ENCODE measurements around the gene RBM17. TPM values are rescaled to one million over a fixed set of nuclear protein-coding genes. Genes with fewer than 3 reads are reported as not detected.
A peak's percentile ranks its signal among the peaks of the same experiment; 100 is the strongest.

Gene RBM17
- total and polyA plus RNA-seq, 10 of the 15 experiments (the other 5 are each of a cell fraction or from before 2014, with no cell fraction given): 28.4 to 181 (median 83.9) TPM

DNA sequence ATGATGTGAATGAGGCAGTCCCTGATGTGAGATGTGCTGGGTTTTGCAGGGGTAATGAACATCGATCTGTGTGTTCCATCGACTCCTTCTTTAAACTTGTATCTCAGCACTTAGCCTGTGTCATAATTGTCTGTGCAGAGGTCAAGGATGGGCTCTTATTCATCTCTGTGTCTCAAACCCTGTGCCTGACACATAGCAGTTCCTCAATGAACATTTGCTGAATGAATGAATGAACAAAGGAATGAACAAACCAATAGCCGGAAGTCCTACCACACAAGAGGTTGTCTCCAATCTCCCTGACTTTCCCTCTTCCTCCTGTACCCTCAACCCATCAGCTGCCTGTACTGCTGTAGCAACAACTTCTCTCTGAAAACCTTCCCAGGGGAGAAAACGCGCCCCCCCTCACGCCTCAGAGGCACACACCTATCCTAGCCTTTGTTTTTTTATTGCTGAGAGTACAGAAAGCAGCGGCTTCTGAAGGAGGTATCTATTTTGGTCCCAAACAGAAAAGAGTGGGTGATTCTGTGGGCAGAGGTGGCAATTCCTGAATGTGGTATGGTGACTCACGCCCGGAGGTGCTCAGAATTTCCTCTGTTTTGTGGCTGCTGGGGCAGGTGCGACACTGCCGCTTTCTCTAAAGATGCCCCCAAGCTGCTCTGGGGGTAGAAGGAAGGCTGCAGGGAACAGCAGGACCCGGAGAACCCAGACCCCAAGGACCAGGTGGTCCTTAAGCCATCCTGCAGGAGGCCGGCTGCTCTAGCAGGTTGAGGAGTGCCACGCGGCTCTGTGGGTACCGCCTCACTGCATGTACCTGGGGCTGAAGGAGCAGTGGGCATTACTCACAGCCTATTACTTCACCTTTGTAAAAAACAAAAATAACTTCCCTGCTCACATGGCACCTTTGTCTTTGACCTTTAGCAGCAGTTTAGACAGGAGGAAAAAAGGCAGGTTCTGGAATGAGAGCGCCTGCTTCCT, 36.3 kb upstream of the RBM17 start (continued):
- TF ChIP-seq, protein P1, sequence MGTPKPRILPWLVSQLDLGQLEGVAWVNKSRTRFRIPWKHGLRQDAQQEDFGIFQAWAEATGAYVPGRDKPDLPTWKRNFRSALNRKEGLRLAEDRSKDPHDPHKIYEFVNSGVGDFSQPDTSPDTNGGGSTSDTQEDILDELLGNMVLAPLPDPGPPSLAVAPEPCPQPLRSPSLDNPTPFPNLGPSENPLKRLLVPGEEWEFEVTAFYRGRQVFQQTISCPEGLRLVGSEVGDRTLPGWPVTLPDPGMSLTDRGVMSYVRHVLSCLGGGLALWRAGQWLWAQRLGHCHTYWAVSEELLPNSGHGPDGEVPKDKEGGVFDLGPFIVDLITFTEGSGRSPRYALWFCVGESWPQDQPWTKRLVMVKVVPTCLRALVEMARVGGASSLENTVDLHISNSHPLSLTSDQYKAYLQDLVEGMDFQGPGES (IDR thresholded peaks at IDR 0.05): no peak
- peak; percentile 85 for TF ChIP-seq TCF12 (IDR thresholded peaks at IDR 0.05; ENCODE audit: low read depth, low read length)
- 0 out of 2 replicates have a peak, but pooled peaks have one; percentile 76 for TF ChIP-seq MTA3 (IDR thresholded peaks at IDR 0.05; ENCODE audit: borderline replicate concordance, low read length)
- TF ChIP-seq, protein P2, sequence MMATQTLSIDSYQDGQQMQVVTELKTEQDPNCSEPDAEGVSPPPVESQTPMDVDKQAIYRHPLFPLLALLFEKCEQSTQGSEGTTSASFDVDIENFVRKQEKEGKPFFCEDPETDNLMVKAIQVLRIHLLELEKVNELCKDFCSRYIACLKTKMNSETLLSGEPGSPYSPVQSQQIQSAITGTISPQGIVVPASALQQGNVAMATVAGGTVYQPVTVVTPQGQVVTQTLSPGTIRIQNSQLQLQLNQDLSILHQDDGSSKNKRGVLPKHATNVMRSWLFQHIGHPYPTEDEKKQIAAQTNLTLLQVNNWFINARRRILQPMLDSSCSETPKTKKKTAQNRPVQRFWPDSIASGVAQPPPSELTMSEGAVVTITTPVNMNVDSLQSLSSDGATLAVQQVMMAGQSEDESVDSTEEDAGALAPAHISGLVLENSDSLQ (IDR thresholded peaks at IDR 0.05): peak; percentile 35; the same call in 1 of the 2 replicates
- TF ChIP-seq NR2C1 (IDR thresholded peaks at IDR 0.05): no peak
- TF ChIP-seq ZNF207 (IDR thresholded peaks at IDR 0.05; ENCODE audit: borderline replicate concordance): 0 out of 2 replicates have a peak, but pooled peaks have one; percentile 34
- TF ChIP-seq, protein P3, sequence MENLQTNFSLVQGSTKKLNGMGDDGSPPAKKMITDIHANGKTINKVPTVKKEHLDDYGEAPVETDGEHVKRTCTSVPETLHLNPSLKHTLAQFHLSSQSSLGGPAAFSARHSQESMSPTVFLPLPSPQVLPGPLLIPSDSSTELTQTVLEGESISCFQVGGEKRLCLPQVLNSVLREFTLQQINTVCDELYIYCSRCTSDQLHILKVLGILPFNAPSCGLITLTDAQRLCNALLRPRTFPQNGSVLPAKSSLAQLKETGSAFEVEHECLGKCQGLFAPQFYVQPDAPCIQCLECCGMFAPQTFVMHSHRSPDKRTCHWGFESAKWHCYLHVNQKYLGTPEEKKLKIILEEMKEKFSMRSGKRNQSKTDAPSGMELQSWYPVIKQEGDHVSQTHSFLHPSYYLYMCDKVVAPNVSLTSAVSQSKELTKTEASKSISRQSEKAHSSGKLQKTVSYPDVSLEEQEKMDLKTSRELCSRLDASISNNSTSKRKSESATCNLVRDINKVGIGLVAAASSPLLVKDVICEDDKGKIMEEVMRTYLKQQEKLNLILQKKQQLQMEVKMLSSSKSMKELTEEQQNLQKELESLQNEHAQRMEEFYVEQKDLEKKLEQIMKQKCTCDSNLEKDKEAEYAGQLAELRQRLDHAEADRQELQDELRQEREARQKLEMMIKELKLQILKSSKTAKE (IDR thresholded peaks at IDR 0.05; ENCODE audit: low read depth, poor library complexity, severe bottlenecking): peak; percentile 94
- TF ChIP-seq SIX5 (IDR thresholded peaks at IDR 0.05; ENCODE audit: low read depth, low read length, severe bottlenecking): no peak
- no peak for TF ChIP-seq SRF (IDR thresholded peaks at IDR 0.05; ENCODE audit: low read depth in 2 of 2, low read length in 2 of 2)
- no peak for TF ChIP-seq NFXL1 (IDR thresholded peaks at IDR 0.05; ENCODE audit: borderline replicate concordance)
- no peak for TF ChIP-seq TAF1 (IDR thresholded peaks at IDR 0.05; ENCODE audit: borderline replicate concordance, low read depth, low read length)
- no peak for TF ChIP-seq HCFC1 (IDR thresholded peaks at IDR 0.05; ENCODE audit: low read length)
- TF ChIP-seq NBN (IDR thresholded peaks at IDR 0.05): peak; percentile 93; the same call in 1 of the 2 replicates
- no peak for TF ChIP-seq STAT3 (IDR thresholded peaks at IDR 0.05; ENCODE audit: low read depth, low read length)
- TF ChIP-seq, protein P4, sequence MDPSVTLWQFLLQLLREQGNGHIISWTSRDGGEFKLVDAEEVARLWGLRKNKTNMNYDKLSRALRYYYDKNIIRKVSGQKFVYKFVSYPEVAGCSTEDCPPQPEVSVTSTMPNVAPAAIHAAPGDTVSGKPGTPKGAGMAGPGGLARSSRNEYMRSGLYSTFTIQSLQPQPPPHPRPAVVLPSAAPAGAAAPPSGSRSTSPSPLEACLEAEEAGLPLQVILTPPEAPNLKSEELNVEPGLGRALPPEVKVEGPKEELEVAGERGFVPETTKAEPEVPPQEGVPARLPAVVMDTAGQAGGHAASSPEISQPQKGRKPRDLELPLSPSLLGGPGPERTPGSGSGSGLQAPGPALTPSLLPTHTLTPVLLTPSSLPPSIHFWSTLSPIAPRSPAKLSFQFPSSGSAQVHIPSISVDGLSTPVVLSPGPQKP (IDR thresholded peaks at IDR 0.05; ENCODE audit: low read depth, low read length): no peak
- no peak for TF ChIP-seq CEBPB (IDR thresholded peaks at IDR 0.05; ENCODE audit: borderline replicate concordance in 1 of 2, low read depth in 2 of 2, low read length in 2 of 2)
- peak; percentile 47; the same call in 1 of the 2 replicates for TF ChIP-seq SPI1 (IDR thresholded peaks at IDR 0.05; ENCODE audit: borderline replicate concordance, insufficient read depth, low read depth, low read length)
- TF ChIP-seq CHD1 (IDR thresholded peaks at IDR 0.05; ENCODE audit: low read depth, low read length): no peak
- peak; percentile 95 for TF ChIP-seq RUNX3 (IDR thresholded peaks at IDR 0.05; ENCODE audit: low read length)
- TF ChIP-seq MEF2A (IDR thresholded peaks at IDR 0.05; ENCODE audit: insufficient read depth, low read depth, low read length): peak; percentile 97
- TF ChIP-seq CBX3 (IDR thresholded peaks at IDR 0.05; ENCODE audit: borderline replicate concordance, low read depth): no peak
- TF ChIP-seq IKZF1 (conservative IDR thresholded peaks at IDR 0.05): peak; percentile 99
- TF ChIP-seq, protein P5, sequence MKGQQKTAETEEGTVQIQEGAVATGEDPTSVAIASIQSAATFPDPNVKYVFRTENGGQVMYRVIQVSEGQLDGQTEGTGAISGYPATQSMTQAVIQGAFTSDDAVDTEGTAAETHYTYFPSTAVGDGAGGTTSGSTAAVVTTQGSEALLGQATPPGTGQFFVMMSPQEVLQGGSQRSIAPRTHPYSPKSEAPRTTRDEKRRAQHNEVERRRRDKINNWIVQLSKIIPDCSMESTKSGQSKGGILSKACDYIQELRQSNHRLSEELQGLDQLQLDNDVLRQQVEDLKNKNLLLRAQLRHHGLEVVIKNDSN (IDR thresholded peaks at IDR 0.05; ENCODE audit: borderline replicate concordance, extremely low read length, insufficient read depth, low read depth, low read length): no peak
- TF ChIP-seq JUNB (IDR thresholded peaks at IDR 0.05): peak; percentile 69
